Tibial nerve (tissue), 3 donors: ENCODE results near the gene RYR3.

Experiments
- EP300 ChIP-seq, 2 donors: sonication (generic); formaldehyde crosslinking; IDR thresholded peaks; one replicate each; pipeline ENCODE4 v1.6.1; 2017; ENCODE audit warnings: antibody characterized with exemption in 2 of 2, mild to moderate bottlenecking in 1 of 2
- POLR2A ChIP-seq, 2 donors: fragments of 450-650 bp; IDR thresholded peaks; one replicate each; pipeline ENCODE4 v1.6.1; 2017; ENCODE audit warnings: antibody characterized with exemption in 2 of 2, mild to moderate bottlenecking in 2 of 2, moderate library complexity in 2 of 2

- TF ChIP-seq POLR2A (IDR thresholded peaks at IDR 0.05) (no peak), EP300 (IDR thresholded peaks at IDR 0.05) (no peak)
Measured at GRCh38 chr15:33638453-33638852, 327.7 kb downstream of the RYR3 start.
